Measurements from ENCODE around the gene SDHA.

SDHA gene

DNA sequence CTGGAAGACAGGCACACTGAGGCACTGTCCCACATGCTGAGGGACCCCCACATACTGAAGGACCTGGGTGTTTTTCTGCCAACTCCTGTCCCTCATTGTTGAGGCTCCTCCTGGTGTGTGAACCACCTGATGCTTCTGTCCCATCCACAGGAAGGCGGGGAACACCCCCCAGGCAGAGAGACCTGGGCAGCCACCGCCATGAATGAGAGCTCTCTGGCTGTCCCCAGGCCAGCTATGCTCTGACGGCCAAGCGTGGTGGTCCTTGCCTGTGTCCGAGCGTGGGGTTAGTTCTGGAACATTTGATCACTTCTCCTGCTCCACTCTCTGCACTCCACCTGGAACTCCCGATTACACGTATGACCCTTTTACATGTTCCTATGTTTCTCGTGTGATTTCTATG, 38.7 kb upstream of the SDHA start:
- no peaks in the 10 kb centered on the region for H3K36me3 Mint-ChIP-seq (ENCODE audit: insufficient read depth)
- H3K27me3 Mint-ChIP-seq: peaks cover 35 to 52% of the 10 kb centered on the region in 2 donors
- H3K27ac Mint-ChIP-seq: no peak overlapping the region
- no peaks in the 10 kb centered on the region for H3K4me1 Mint-ChIP-seq (ENCODE audit: low read depth in 2 of 2)
- no peaks in the 10 kb centered on the region for H3K9me3 Mint-ChIP-seq
- no peak overlapping the region for H3K4me3 Mint-ChIP-seq
- DNase-seq: no peak
- no peak for ATAC-seq (replicated peaks)

DNA sequence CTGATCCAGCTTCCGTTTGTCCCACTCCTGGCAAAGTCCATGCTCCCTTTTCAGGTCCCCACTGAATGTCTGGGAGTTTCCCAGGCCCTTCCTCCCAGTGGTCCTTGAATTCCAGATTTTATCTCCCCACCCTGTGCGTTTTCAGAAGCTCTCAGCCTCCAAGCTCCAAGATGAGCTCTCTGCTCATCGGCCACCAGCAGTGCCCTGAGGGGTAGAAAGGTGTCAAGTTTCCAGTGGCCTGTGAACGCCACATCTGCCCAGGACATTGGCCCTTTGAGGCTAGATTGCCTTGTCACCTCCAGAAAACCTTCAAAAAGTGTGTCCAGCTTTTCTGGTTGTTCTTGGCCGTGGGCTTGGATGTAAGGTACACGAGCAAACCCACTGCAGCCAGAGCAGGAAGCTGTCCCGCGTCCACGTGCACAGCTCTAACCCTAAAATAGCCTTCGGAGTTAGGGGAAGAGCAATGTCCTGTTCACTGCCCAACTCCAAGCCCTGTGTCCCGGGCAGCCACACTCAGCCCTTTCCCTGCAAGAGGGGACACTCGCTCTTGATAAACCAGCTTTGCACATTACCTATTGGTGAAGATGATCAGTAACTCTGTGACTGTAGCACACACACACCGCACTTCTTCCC, 37.7 kb upstream of the SDHA start:
- no peaks in the 10 kb centered on the region for H3K36me3 Mint-ChIP-seq (ENCODE audit: insufficient read depth)
- no peak for ATAC-seq (replicated peaks)
- H3K4me1 Mint-ChIP-seq (ENCODE audit: low read depth in 2 of 2): no peaks in the 10 kb centered on the region
- H3K27ac Mint-ChIP-seq: no peak overlapping the region
- no peak overlapping the region for H3K4me3 Mint-ChIP-seq
- peaks cover 35 to 42% of the 10 kb centered on the region in 2 donors for H3K27me3 Mint-ChIP-seq
- no peak for DNase-seq
- H3K9me3 Mint-ChIP-seq: no peaks in the 10 kb centered on the region

- peaks cover 35 to 39% of the 10 kb centered on the region in 2 donors for H3K27me3 Mint-ChIP-seq
- H3K9me3 Mint-ChIP-seq: no peaks in the 10 kb centered on the region
- DNase-seq (no peak), ATAC-seq (replicated peaks) (no peak)
- no peak overlapping the region for H3K4me3 Mint-ChIP-seq
- H3K4me1 Mint-ChIP-seq (ENCODE audit: low read depth in 2 of 2): no peaks in the 10 kb centered on the region
- no peak overlapping the region for H3K27ac Mint-ChIP-seq
- no peaks in the 10 kb centered on the region for H3K36me3 Mint-ChIP-seq (ENCODE audit: insufficient read depth)
Measured at GRCh38 chr5:181160-181559, 37.0 kb upstream of the SDHA start.

DNA sequence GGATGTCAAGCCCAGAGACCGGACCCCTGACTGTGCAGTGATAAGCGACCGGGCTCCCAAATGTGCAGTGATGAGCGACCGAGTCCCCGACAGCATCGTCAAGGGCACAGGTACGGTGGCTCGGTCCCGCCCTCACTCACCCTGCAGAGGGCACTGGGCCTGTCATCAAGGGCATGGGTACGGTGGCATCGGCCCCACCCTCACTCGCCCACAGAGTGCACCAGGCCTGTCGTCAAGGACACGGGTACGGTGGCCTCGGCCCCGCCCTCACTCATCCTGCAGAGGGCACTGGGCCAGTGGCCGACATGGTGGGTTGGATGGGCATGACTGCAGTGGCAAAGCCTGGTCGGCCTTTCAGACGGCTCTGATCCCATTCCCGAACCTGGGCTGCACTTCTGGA, 36.6 kb upstream of the SDHA start:
- no peak overlapping the region for H3K27ac Mint-ChIP-seq
- no peak for ATAC-seq (replicated peaks)
- no peaks in the 10 kb centered on the region for H3K9me3 Mint-ChIP-seq
- no peak overlapping the region for H3K4me3 Mint-ChIP-seq
- DNase-seq: no peak
- no peaks in the 10 kb centered on the region for H3K4me1 Mint-ChIP-seq (ENCODE audit: low read depth in 2 of 2)
- H3K36me3 Mint-ChIP-seq (ENCODE audit: insufficient read depth): no peaks in the 10 kb centered on the region
- H3K27me3 Mint-ChIP-seq: peaks cover 35 to 39% of the 10 kb centered on the region in 2 donors

- Mint-ChIP-seq H3K4me3 (no peak overlapping the region), H3K4me1 (ENCODE audit: low read depth in 2 of 2) (no peaks in the 10 kb centered on the region), H3K9me3 (no peaks in the 10 kb centered on the region), H3K27ac (no peak overlapping the region), H3K27me3 (peaks cover 33 to 39% of the 10 kb centered on the region in 2 donors), H3K36me3 (ENCODE audit: insufficient read depth) (no peaks in the 10 kb centered on the region)
- DNase-seq (no peak), ATAC-seq (replicated peaks) (no peak)
Measured at GRCh38 chr5:182126-182525, 36.0 kb upstream of the SDHA start.

DNA sequence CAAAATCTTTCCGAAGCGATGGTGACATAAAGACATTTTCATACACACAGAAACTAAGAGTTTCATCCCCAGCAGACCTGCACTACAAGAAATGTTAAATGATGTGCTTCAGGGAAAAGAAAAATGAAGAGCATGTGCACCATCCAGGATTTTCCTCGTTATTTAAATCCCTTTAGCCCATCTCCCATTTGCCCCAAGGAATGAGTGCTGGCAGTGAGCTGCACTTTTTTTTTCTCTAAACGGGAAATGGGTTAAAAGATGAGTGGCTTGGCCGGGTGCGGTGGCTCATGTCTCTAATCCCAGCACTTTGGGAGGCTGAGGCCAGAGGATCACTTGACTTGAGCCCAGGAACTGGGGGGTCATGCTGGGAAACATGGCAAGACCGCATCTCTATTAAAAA, 33.6 kb upstream of the SDHA start:
- Mint-ChIP-seq H3K27me3 (peaks cover 23 to 42% of the 10 kb centered on the region in 2 donors), H3K36me3 (ENCODE audit: insufficient read depth) (peaks cover 3% of the 10 kb centered on the region), H3K4me3 (no peak overlapping the region), H3K4me1 (ENCODE audit: low read depth in 2 of 2) (peaks cover 5 to 7% of the 10 kb centered on the region in 2 donors), H3K9me3 (no peaks in the 10 kb centered on the region), H3K27ac (no peak overlapping the region)
- ATAC-seq (replicated peaks) (no peak), DNase-seq (no peak)

- no peak for DNase-seq
- ATAC-seq (replicated peaks): no peak
- H3K36me3 Mint-ChIP-seq (ENCODE audit: insufficient read depth): peaks cover 3% of the 10 kb centered on the region
- H3K4me1 Mint-ChIP-seq (ENCODE audit: low read depth in 2 of 2): peaks cover 5 to 11% of the 10 kb centered on the region in 2 donors
- no peak overlapping the region for H3K4me3 Mint-ChIP-seq
- H3K27me3 Mint-ChIP-seq: peaks cover 22 to 34% of the 10 kb centered on the region in 2 donors
- no peaks in the 10 kb centered on the region for H3K9me3 Mint-ChIP-seq
- no peak overlapping the region for H3K27ac Mint-ChIP-seq
Measured at GRCh38 chr5:185095-186070, 32.7 kb upstream of the SDHA start.

GRCh38 chr5:186091-187041, 31.8 kb upstream of the SDHA start:
- Mint-ChIP-seq H3K36me3 (ENCODE audit: insufficient read depth) (peaks cover 3% of the 10 kb centered on the region), H3K27me3 (peaks cover 16 to 35% of the 10 kb centered on the region in 2 donors), H3K4me3 (no peak overlapping the region), H3K9me3 (no peaks in the 10 kb centered on the region), H3K27ac (no peak overlapping the region), H3K4me1 (ENCODE audit: low read depth in 2 of 2) (peaks cover 5 to 11% of the 10 kb centered on the region in 2 donors)
- ATAC-seq (replicated peaks) (no peak), DNase-seq (no peak)

DNA sequence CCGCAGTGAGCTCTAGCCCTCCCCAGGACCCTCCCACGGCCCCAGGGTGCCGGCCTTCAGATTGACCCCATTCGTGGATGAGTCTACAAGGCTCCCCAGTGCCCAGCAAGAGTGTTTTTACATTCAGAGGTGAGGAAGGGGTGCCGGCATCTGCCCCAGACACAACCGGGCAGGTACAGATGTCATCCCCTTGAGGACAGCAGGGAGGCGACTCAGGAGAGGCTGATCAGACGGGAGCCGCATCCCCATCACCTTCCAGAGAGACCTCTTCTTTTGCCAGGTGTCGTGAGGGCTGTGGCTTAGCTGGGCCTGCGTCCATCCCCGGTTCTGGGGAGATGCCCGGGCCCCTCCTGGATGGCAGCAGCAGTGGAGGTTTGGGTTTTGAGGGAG, 31.1 kb upstream of the SDHA start:
- Mint-ChIP-seq H3K36me3 (ENCODE audit: insufficient read depth) (peaks cover 3% of the 10 kb centered on the region), H3K27ac (no peak overlapping the region), H3K4me3 (no peak overlapping the region), H3K9me3 (no peaks in the 10 kb centered on the region), H3K4me1 (ENCODE audit: low read depth in 2 of 2) (peaks cover 5 to 11% of the 10 kb centered on the region in 2 donors), H3K27me3 (peaks cover 15 to 31% of the 10 kb centered on the region in 2 donors)
- no peak for DNase-seq
- ATAC-seq (replicated peaks): no peak

GRCh38 chr5:187617-188451, 30.3 kb upstream of the SDHA start:
- Mint-ChIP-seq H3K27me3 (peaks cover 16 to 31% of the 10 kb centered on the region in 2 donors), H3K4me1 (ENCODE audit: low read depth in 2 of 2) (peaks cover 5 to 11% of the 10 kb centered on the region in 2 donors), H3K36me3 (ENCODE audit: insufficient read depth) (peaks cover 3% of the 10 kb centered on the region), H3K27ac (peak overlapping the region in 1 of 2 donors; percentile 65), H3K9me3 (no peaks in the 10 kb centered on the region), H3K4me3 (no peak overlapping the region)
- DNase-seq (no peak), ATAC-seq (replicated peaks) (no peak)

- peak overlapping the region in 1 of 2 donors; percentile 49 for H3K4me3 Mint-ChIP-seq
- H3K36me3 Mint-ChIP-seq (ENCODE audit: insufficient read depth): peaks cover 3% of the 10 kb centered on the region
- DNase-seq (peak; percentile 86 to 90 (median 86)), ATAC-seq (replicated peaks) (peak; percentile 98)
- peaks cover 16 to 34% of the 10 kb centered on the region in 2 donors for H3K27me3 Mint-ChIP-seq
- peak overlapping the region in 1 of 2 donors; percentile 65 for H3K27ac Mint-ChIP-seq
- no peaks in the 10 kb centered on the region for H3K9me3 Mint-ChIP-seq
- H3K4me1 Mint-ChIP-seq (ENCODE audit: low read depth in 2 of 2): peaks cover 5 to 11% of the 10 kb centered on the region in 2 donors
Measured at GRCh38 chr5:188488-189481, 29.3 kb upstream of the SDHA start.
